GM12891 (cell line): ENCODE measurements around the gene RASA4B.
"Not testable (repeated sequence)": the region's sequence is repeated elsewhere in the genome, so short reads cannot be mapped to it uniquely, and the experiment has no call there.

Experiments
- POLR2A ChIP-seq: IDR thresholded peaks from 2 replicates; pipeline ENCODE4 v1.6.1; 2011; ENCODE audit warnings: low read depth, low read length, control low read depth
- POLR2AphosphoS5 ChIP-seq: IDR thresholded peaks from 2 replicates; pipeline ENCODE4 v1.6.1; 2011; ENCODE audit warnings: low read depth, low read length, control low read depth
- POU2F2 ChIP-seq: IDR thresholded peaks from 2 replicates; pipeline ENCODE4 v1.6.1; 2011; ENCODE audit warnings: low read depth, mild to moderate bottlenecking, control low read depth, low read length, moderate library complexity
- TAF1 ChIP-seq: IDR thresholded peaks from 2 replicates; pipeline ENCODE4 v1.6.1; 2011; ENCODE audit warnings: low read depth, low read length, control low read depth

GRCh38 chr7:102542771-102543170, 25.2 kb upstream of the RASA4B start:
- TF ChIP-seq POLR2AphosphoS5, POLR2A, POU2F2, TAF1: not testable (repeated sequence)
